Hematopoietic multipotent progenitor cell treated with erythropoietin and hydrocortisone succinate and interleukin-3 and kit ligand, for 8 days (in vitro differentiated cells): ENCODE measurements around the gene CD300A.

Source experiments
- DNase-seq: peaks from one replicate; pipeline ENCODE4 v3.0.0-alpha.2; 2015

Gene CD300A

GRCh38 chr17:74455821-74456220 lies 10.6 kb upstream of the CD300A start:
- DNase-seq, result no peak

DNA sequence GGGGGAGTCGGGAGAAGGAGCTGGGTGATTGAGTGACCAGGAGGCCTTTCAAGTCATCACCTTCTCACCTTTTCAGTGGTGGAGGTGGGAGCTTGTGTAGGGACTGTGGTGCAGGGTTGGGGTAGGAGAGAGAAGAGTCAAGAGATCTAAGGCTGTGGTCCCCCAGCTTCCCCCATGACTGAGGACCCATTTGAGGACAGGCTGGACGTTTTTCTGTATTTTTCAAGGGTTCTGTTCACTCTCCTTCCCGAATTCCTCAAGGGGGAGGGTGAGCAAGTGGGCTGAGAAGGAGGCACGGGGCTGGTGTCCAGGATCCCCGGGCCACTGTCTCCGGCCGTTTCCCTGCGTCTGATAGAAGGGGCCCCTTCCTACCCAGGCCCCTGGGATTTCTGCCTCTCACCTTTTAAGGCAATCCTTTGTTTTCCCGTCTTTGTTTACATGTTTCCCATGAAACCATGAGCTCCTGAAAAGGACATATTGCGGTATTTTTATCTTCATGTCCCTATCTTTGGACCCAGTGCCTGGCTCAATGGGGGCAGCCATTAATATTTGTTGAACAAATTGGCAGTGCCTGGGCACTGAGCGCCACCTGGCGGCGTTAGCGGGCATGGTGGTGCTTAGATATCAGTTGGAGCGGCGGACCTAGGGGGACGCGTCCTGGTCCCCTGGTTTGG lies 9.2 kb upstream of the CD300A start:
- DNase-seq, result peak; percentile 83

DNA sequence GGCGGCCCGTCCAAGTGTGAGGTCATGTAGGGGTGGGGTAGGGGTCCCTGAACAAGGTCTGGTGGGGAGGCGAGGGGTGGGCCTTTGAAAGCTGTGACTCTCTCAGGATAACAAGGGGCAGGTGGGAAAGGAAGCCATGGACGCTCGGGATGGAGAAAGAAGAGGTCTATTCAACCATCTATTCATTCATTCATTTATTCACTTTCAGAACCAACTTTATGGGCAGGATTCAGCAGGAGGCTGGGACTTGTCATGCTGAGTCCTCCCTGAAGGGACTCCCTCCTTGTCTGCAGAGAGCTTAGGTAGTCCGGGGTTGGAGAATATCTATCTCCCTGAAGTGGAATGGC lies 8.6 kb upstream of the CD300A start:
- DNase-seq, result no peak

DNA sequence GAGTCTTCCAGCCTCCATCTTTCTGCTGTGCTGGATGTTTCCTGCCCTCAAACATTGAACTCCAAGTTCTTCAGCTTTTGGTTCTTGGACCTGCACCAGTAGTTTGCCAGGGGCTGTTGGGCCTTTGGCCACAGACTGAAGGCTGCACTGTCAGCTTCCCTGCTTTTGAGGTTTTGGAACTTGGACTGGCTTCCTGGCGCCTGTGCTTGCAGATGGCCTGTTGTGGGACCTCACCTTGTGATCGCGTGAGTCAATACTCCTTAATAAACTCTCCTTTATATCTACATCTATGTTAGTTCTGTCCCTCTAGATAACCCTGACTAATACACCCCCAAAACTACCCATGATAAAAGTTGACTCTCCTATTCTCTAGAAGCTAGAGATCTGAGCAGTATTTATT lies 7.6 kb upstream of the CD300A start:
- DNase-seq, result no peak

GRCh38 chr17:74459622-74460021 lies 6.8 kb upstream of the CD300A start:
- no peak for DNase-seq

GRCh38 chr17:74460241-74460640 lies 6.2 kb upstream of the CD300A start:
- no peak for DNase-seq

- DNase-seq, result no peak
Measured at GRCh38 chr17:74460996-74461395, 5.4 kb upstream of the CD300A start.

- DNase-seq, result no peak
Measured at GRCh38 chr17:74461611-74462010, 4.8 kb upstream of the CD300A start.

- DNase-seq, result no peak
Measured at GRCh38 chr17:74464730-74465377, 1.6 kb upstream of the CD300A start.

GRCh38 chr17:74465378-74466110 lies 890 bp upstream of the CD300A start:
- DNase-seq, result no peak

DNA sequence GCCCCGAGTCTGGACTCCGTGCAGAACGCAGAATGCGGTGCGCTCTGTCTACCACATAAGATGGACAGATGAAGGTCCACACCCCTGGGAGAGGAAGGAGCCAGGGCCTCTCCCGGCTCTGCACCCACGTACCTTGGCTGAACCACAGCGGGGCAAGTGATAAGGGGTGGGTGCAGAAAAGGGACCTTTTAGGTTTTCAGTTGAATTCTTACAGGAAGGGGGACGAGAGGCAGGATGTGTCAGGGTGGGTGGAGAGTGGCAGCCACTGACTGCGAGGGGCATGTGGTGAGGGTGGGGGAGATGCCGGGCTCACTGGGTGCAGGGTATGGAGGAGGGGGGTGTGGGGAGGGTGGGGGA lies 372 bp downstream of the CD300A start:
- DNase-seq, result no peak

- DNase-seq, result no peak
Measured at GRCh38 chr17:74467221-74467951, 952 bp downstream of the CD300A start.

DNA sequence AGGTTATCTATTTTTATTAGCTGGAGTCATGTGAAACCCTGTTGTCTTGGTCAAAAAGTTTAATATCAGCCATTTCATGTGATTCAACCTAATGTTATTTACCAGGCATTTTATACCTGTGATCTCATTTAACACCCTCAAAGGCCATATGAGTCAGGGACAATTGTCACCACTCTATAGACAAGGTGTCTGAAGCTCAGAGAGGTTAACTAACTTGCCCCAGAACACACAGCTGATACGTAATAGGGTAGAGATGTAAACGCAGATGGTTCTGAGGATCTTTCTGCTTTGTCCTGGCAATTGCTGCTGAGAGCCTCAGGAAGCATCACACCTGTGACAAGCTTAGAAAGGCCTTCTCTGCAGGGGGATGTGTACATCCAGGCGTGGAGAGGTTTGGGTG lies 4.9 kb downstream of the CD300A start:
- DNase-seq, result no peak

DNA sequence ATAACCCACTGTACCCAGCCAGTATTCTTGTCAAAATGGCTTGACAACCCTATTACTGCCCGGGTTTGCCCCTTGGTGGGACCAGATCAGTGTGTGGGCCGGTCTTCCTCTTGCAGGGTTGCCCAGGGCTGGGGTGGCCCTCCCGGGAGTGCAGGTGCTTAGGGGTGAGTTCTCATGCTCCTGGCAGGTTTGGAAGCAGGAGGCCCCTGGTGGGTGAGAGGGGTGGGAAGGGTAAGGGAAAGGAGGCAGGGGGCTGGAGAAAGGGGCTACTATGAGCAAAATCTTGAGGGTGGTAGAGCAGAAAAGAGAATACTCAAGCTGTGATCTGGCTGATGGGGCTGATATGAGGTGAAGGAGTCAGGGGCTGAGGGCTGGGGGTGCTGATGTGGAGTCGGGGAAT lies 6.5 kb downstream of the CD300A start:
- DNase-seq, result no peak

DNA sequence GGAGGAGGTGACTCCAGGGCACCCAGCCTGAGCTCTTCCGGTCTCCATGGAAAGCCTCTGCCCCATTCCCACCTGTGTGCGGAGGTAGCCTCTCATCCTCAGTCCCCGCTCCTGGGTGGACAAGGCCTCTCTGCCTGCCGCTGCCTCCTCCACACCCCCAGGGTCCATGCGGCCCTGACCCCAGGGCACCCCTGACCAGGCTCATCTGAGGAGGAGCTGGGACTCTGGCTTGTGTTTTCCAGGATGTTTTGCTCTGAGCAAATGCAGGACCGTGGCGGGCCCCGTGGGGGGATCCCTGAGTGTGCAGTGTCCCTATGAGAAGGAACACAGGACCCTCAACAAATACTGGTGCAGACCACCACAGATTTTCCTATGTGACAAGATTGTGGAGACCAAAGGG lies 6.9 kb downstream of the CD300A start:
- DNase-seq, result no peak

DNA sequence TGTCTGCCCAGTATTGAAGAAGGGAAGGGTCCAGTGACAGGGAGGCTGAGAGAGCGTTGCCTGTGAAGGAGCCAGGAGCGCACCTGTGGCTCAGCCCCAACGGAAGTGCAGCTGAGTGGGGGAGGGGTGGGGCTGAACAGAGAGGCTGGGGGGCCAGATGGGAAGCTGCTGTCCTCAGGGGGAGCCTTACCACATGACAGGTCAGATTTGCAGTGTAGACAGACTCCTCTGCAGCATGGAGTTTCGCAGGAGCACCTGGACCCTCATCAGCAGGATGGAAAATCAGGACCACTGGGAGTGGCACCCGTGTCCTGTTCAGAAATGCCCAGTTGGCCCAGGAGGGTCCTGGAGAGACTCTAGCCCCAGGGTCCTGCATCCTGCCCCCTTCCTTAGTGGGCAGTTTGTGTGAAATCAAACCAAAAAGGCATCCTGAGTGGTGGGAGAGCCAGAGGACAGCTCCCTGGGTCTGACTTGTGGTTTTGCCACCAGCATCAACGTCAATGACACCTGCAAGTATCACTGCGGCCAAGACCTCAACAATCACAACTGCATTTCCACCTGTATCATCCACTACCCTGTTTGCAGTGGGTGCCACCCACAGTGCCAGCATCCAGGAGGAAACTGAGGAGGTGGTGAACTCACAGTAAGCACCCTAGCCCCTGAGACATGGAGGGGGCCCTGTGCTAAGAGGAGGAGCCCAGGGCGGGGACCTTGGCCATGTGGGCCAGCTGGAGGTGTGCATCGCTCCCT lies 7.8 kb downstream of the CD300A start:
- no peak for DNase-seq

DNA sequence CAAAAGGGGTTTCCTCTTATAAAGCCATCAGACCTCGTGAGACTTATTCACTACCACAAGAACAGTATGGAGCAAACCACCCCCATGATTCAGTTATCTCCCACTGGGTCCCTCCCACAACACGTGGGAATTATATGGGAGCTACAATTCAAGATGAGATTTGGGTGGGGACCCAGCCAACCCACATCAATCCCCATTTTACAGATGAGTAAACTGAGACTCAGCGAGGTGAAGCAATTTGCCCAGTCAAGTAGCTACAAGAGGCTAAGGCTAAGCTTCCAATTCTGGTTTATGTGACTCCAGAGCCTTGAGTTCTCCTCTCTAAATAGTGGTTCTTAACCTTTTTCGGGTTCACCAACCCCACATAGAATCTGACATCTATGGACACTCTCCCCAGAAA lies 8.8 kb downstream of the CD300A start:
- DNase-seq, result no peak

DNA sequence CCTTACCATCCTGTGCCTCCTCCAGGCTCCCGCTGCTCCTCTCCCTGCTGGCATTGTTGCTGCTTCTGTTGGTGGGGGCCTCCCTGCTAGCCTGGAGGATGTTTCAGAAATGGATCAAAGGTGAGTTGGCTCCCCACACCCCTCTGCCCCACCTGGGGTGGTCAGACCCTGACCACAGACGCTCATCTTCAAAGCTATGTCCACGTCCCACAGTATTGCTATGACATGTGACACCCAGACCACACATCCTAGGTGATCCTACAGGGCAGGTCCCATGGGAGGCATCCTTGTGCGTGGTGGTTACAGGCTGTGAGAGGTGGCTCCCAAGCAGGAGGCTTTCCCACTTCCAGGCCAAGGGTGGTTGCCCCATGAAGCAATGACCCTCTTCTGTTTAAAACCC lies 11.0 kb downstream of the CD300A start:
- DNase-seq, result no peak

DNA sequence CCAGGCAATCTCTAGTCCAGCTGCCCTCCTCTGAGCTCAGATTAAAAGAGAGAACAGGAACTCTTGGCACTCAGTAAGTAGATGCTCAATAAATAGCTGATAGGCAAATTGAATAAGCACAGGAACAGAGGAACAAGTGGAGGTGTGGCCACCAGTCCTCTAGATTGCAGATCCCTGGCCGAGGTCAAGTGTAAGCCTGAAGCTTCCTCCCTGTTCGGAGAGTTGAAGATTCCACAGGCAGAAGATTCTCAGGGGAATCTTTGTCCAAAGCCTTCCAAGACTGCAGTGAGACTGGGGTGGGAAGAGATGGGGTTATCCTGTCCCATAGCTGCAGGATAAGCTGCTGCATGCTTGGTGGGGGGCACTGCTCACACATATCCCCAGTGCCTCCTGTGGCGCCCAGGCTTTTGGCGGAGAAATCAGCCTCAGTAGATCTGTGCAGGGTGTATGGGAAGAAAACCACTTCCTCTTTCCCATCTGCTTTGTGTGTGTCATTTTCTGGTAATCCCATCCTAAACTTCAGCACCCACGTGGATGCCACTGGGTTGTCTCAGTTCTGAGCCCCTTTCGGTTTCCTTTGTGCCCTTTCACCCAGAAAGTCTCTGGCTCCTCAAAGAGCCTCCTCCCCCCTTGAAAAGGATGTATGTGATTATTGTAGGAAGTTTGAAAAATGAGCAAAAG lies 12.1 kb downstream of the CD300A start:
- peak; percentile 13 for DNase-seq

- DNase-seq, result no peak
Measured at GRCh38 chr17:74480290-74480689, 13.9 kb downstream of the CD300A start.

- no peak for DNase-seq
Measured at GRCh38 chr17:74481621-74482020, 15.2 kb downstream of the CD300A start.

DNA sequence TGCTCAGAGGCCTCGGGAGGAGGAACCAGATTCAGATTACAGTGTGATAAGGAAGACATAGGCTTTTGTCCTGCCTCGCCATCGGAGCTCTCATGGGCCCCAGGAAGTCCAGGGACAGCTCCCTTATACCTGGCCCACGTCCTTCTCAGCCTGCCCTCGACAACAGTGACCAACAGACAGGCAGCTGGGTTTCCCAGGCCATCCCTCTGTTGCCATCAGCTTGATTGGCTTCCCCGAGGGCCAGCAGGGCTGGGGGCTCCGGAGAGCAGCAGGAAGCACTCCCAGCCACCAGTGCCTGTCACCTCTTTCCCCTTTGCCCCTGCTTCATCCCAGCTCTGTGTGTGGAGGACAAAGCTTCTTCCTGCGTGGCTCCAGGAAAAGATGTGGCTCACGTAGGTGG lies 17.6 kb downstream of the CD300A start:
- DNase-seq, result no peak
